GM15510 (cell line): ENCODE measurements around the gene GRM8.

ENCODE experiments used
- POLR2A ChIP-seq: IDR thresholded peaks from 3 replicates; pipeline ENCODE4 v1.6.1; 2011; ENCODE audit warnings: borderline replicate concordance; ENCODE audit not compliant: insufficient read length; ENCODE audit errors: extremely low read depth

The GRM8 gene

GRCh38 chr7:126659124-126659523, 593.6 kb downstream of the GRM8 start:
- TF ChIP-seq POLR2A = peak; percentile 0

- TF ChIP-seq POLR2A = peak; percentile 23
Observed at GRCh38 chr7:126658684-126659083, 594.1 kb downstream of the GRM8 start.

GRCh38 chr7:126657599-126658358, 595.0 kb downstream of the GRM8 start:
- TF ChIP-seq POLR2A = no peak

- no peak for TF ChIP-seq POLR2A
Observed at GRCh38 chr7:126657137-126657536, 595.6 kb downstream of the GRM8 start.

GRCh38 chr7:126656165-126656564, 596.6 kb downstream of the GRM8 start:
- no peak for TF ChIP-seq POLR2A

GRCh38 chr7:126637538-126637937, 615.2 kb downstream of the GRM8 start:
- no peak for TF ChIP-seq POLR2A

- no peak for TF ChIP-seq POLR2A
Observed at GRCh38 chr7:126635545-126635944, 617.2 kb downstream of the GRM8 start.

GRCh38 chr7:126608339-126608776, 644.4 kb downstream of the GRM8 start:
- no peak for TF ChIP-seq POLR2A

- TF ChIP-seq POLR2A = no peak
Observed at GRCh38 chr7:126606331-126606730, 646.4 kb downstream of the GRM8 start.

GRCh38 chr7:126605553-126605952, 647.2 kb downstream of the GRM8 start:
- TF ChIP-seq POLR2A = no peak

GRCh38 chr7:126605056-126605455, 647.7 kb downstream of the GRM8 start:
- TF ChIP-seq POLR2A = no peak

- no peak for TF ChIP-seq POLR2A
Observed at GRCh38 chr7:126589068-126589684, 663.6 kb downstream of the GRM8 start.

GRCh38 chr7:126578338-126578737, 674.4 kb downstream of the GRM8 start:
- TF ChIP-seq POLR2A = no peak

- TF ChIP-seq POLR2A = no peak
Observed at GRCh38 chr7:126574276-126575250, 678.2 kb downstream of the GRM8 start.

- no peak for TF ChIP-seq POLR2A
Observed at GRCh38 chr7:126570845-126571244, 681.9 kb downstream of the GRM8 start.
